Measurements from ENCODE around the gene FNDC3B. TPM values are rescaled to one million over a fixed set of nuclear protein-coding genes. Genes with fewer than 3 reads are reported as not detected.

FNDC3B gene
- total and polyA plus RNA-seq, 2 donors (not counting 1 experiment from before 2014, with no cell fraction given): 1.2 to 9.2 TPM

DNA sequence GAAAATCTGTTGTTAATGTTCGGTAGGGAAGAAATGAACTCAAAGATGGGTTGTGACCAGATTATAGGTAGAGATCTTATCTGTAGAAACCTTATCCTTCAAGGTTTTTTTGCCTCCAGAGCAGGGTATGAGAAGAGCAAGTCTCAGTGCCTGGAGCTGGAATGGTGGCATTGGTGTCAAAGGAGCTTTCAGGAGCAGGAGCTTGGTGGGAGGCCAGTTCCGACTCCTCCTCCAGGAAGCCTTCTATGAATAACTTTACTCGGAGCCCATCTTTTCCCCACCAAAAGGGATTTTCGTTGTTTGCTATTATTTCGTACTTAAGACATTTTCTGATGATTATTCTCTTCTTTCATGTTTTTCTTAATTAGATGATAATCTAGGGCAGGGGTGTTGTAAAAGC lies 317.0 kb downstream of the FNDC3B start:
- Mint-ChIP-seq H3K4me3 (no peak overlapping the region), H3K4me1 (no peaks in the 10 kb centered on the region), H3K27me3 (no peaks in the 10 kb centered on the region), H3K27ac (no peak overlapping the region), H3K9me3 (ENCODE audit: insufficient read depth) (peaks cover 4% of the 10 kb centered on the region)
- intact Hi-C loops (cut with micrococcal nuclease): no loop called here
- ATAC-seq (ENCODE audit: low read depth): no peak
- CTCF ChIA-PET: interaction anchor here (1.1 to 2.0 kb wide), 2 partner anchors 15 to 24 kb away, joined by 4 to 7 read pairs; no protein-coding TSS in a partner anchor
- no peak overlapping the region for H2AFZ ChIP-seq (ENCODE audit: insufficient read depth, low read depth, low read length, poor library complexity, severe bottlenecking)
- no peak overlapping the region for H3K9ac ChIP-seq (ENCODE audit: low read length)
- TF ChIP-seq, protein P1, sequence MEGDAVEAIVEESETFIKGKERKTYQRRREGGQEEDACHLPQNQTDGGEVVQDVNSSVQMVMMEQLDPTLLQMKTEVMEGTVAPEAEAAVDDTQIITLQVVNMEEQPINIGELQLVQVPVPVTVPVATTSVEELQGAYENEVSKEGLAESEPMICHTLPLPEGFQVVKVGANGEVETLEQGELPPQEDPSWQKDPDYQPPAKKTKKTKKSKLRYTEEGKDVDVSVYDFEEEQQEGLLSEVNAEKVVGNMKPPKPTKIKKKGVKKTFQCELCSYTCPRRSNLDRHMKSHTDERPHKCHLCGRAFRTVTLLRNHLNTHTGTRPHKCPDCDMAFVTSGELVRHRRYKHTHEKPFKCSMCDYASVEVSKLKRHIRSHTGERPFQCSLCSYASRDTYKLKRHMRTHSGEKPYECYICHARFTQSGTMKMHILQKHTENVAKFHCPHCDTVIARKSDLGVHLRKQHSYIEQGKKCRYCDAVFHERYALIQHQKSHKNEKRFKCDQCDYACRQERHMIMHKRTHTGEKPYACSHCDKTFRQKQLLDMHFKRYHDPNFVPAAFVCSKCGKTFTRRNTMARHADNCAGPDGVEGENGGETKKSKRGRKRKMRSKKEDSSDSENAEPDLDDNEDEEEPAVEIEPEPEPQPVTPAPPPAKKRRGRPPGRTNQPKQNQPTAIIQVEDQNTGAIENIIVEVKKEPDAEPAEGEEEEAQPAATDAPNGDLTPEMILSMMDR (IDR thresholded peaks at IDR 0.05): no peak
- no peaks in the 10 kb centered on the region for H3K36me3 ChIP-seq (replicated peaks in 1 of 2; ENCODE audit: control extremely low read depth in 1 of 2, control insufficient read depth in 1 of 2, extremely low read depth in 1 of 2, insufficient read depth in 2 of 2, low read length in 1 of 2)
- H3K27me3 ChIP-seq (replicated peaks in 1 of 4; ENCODE audit: control extremely low read depth in 1 of 4, control insufficient read depth in 3 of 4, insufficient read depth in 4 of 4, low read length in 3 of 4): no peaks in the 10 kb centered on the region
- H3K79me2 ChIP-seq (ENCODE audit: control insufficient read depth, insufficient read depth, low read length): no peaks in the 10 kb centered on the region
- no peak for DNase-seq
- no peak overlapping the region for H3K4me2 ChIP-seq (replicated peaks; ENCODE audit: low read depth, low read length, poor library complexity, severe bottlenecking)
- POLR2A ChIA-PET: no interaction called here
- no peaks in the 10 kb centered on the region for H3K4me1 ChIP-seq (ENCODE audit: control insufficient read depth in 2 of 2, insufficient read depth in 2 of 2, low read length in 2 of 2)
- H4K20me1 ChIP-seq (ENCODE audit: control insufficient read depth, insufficient read depth, low read length, poor library complexity, severe bottlenecking): no peaks in the 10 kb centered on the region
- no peaks in the 10 kb centered on the region for H3K9me3 ChIP-seq (ENCODE audit: control extremely low read depth in 1 of 3, control insufficient read depth in 2 of 3, insufficient read depth in 1 of 3, low read length in 2 of 3)
- H3K4me3 ChIP-seq (ENCODE audit: control extremely low read depth in 1 of 5, extremely low read depth in 1 of 5, insufficient read depth in 1 of 5, low read depth in 2 of 5, low read length in 4 of 5): no peak overlapping the region
- 100% methylated on average over 2 of the region's 5 CpGs for WGBS (ENCODE audit: insufficient coverage)
- H3K27ac ChIP-seq (ENCODE audit: low read length in 2 of 2): no peak overlapping the region

DNA sequence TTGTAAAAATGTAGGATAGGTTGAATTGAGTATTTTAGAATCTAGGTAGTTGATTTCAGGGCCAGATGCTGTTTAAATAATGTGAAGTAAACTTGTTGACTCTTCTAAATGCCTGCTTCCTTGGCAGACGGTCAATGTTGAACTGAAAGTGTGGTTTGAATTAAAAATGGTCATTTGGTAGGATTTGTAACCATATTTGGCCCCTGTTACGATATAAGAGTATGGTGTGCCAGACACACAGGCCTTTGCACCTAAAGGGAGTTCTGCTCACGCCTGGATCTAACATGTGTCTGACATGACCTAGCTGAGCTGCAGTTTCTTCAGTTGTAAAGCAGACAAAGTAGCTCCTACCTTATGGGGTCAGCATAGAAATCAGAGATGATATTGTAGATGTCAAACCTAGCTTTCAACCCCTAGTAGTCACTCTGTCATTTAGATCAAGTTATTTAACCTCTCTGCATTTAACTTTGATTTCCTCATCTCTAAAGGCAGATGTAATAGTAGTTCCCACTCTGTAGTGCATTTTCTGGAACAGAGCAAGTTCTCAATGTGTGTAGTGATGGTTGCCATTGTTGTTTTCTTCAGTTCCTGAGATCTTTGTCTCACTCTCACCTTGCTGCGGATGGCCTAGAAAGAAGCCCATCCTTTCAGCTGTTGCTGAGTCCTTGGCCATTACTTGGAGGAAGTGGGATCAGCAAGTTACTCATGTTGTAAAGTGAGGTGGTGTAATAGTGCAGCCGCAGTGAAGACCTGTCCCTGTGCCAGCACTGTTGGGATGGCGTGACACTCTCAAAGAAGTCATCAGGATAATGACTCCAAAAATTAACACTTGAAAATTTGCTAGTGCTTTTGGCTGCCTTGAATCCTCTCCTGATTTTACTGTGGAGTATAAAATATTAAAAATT lies 318.7 kb downstream of the FNDC3B start:
- H3K27me3 Mint-ChIP-seq: no peaks in the 10 kb centered on the region
- ATAC-seq (ENCODE audit: low read depth): no peak
- Histone ChIP-seq H3K27me3 (replicated peaks in 1 of 4; ENCODE audit: control extremely low read depth in 1 of 4, control insufficient read depth in 3 of 4, insufficient read depth in 4 of 4, low read length in 3 of 4) (no peaks in the 10 kb centered on the region), H4K20me1 (ENCODE audit: control insufficient read depth, insufficient read depth, low read length, poor library complexity, severe bottlenecking) (no peaks in the 10 kb centered on the region), H3K27ac (ENCODE audit: low read length in 2 of 2) (no peak overlapping the region), H3K9ac (ENCODE audit: low read length) (no peak overlapping the region), H3K4me1 (ENCODE audit: control insufficient read depth in 2 of 2, insufficient read depth in 2 of 2, low read length in 2 of 2) (no peaks in the 10 kb centered on the region), H3K4me3 (ENCODE audit: control extremely low read depth in 1 of 5, extremely low read depth in 1 of 5, insufficient read depth in 1 of 5, low read depth in 2 of 5, low read length in 4 of 5) (no peak overlapping the region), H3K9me3 (ENCODE audit: control extremely low read depth in 1 of 3, control insufficient read depth in 2 of 3, insufficient read depth in 1 of 3, low read length in 2 of 3) (no peaks in the 10 kb centered on the region), H3K4me2 (replicated peaks; ENCODE audit: low read depth, low read length, poor library complexity, severe bottlenecking) (no peak overlapping the region), H3K79me2 (ENCODE audit: control insufficient read depth, insufficient read depth, low read length) (no peaks in the 10 kb centered on the region), H3K36me3 (replicated peaks in 1 of 2; ENCODE audit: control extremely low read depth in 1 of 2, control insufficient read depth in 1 of 2, extremely low read depth in 1 of 2, insufficient read depth in 2 of 2, low read length in 1 of 2) (no peaks in the 10 kb centered on the region), H2AFZ (ENCODE audit: insufficient read depth, low read depth, low read length, poor library complexity, severe bottlenecking) (no peak overlapping the region)
- no peak overlapping the region for H3K4me3 Mint-ChIP-seq
- POLR2A ChIA-PET: no interaction called here
- H3K9me3 Mint-ChIP-seq (ENCODE audit: insufficient read depth): peaks cover 4% of the 10 kb centered on the region
- intact Hi-C loops (cut with micrococcal nuclease): no loop called here
- 85% methylated on average over 3 of the region's 6 CpGs for WGBS (ENCODE audit: insufficient coverage)
- TF ChIP-seq, protein P1 (IDR thresholded peaks at IDR 0.05): no peak
- no peak for TF ChIP-seq EZH2 (IDR thresholded peaks at IDR 0.05; ENCODE audit: borderline replicate concordance, insufficient read depth, low read depth, low read length, poor library complexity, severe bottlenecking)
- no peaks in the 10 kb centered on the region for H3K4me1 Mint-ChIP-seq
- DNase-seq: no peak
- no peak overlapping the region for H3K27ac Mint-ChIP-seq
- CTCF ChIA-PET: interaction anchor here (1.9 to 2.1 kb wide), 2 partner anchors 17 to 26 kb away, joined by 6 read pairs; no protein-coding TSS in a partner anchor

Measured in B cell (primary cell).